HepG2 (cell line): ENCODE data around the gene ACD. TPM values are rescaled to one million over a fixed set of nuclear protein-coding genes. Genes with fewer than 3 reads are reported as not detected.
"Not testable (repeated sequence)": the region's sequence is repeated elsewhere in the genome, so short reads cannot be mapped to it uniquely, and the experiment has no call there.

Source experiments
- ATAC-seq: fragments of 200-7000 bp; cut with Tn5 transposase; 3 replicates; pipeline ENCODE4 v1.9.1; 2020; ENCODE audit warnings: mild to moderate bottlenecking, moderate library complexity
- BruUV-seq: library from RNA; stranded (reverse); fragments of 400-500 nt; replicated peaks from 2 replicates; lab custom pipeline; 2021; lab: Mats Ljungman, UMichigan
- CTCF ChIA-PET: fragments of 300-600 bp; formaldehyde crosslinking; extraction: SDS; loops from one replicate; lab custom pipeline; 2021; ENCODE audit warnings: low total read pairs, inconsistent platforms, low intra/inter-chr PET ratio; lab: Yijun Ruan, JAX
- POLR2A ChIA-PET: fragments of 350-600 bp; sonication (Branson Sonifier 250); formaldehyde crosslinking; loops from one replicate; lab custom pipeline; 2020; ENCODE audit warnings: antibody characterized with exemption, inconsistent platforms; lab: Yijun Ruan, JAX
- DNase-seq: peaks from one replicate; pipeline ENCODE4 v3.0.0-alpha.2; 2015; ENCODE audit warnings: low spot score
- FAIRE-seq: peaks from 3 replicates; lab custom pipeline; 2011; peaks lifted over from hg19 to GRCh38; lab: Jason Lieb, UNC
- H2AFZ ChIP-seq: one replicate; pipeline ENCODE4 v1.6.1; 2011; ENCODE audit warnings: low read length, inconsistent platforms
- H3K27ac ChIP-seq: fragments of 300-600 bp; 3 replicates; pipeline ENCODE4 v1.8.0; 2011; ENCODE audit warnings: mixed run types, mild to moderate bottlenecking, mixed read lengths, low read length, inconsistent platforms; ENCODE audit not compliant: insufficient read depth; ENCODE audit errors: extremely low read length
- H3K27me3 ChIP-seq, 2 experiments: fragments of 200-600 bp in 1 of 2; 2 replicates in 1 of 2; 3 replicates in 1 of 2; pipeline versions ENCODE4 v1.6.0 to v1.8.0; 2011; ENCODE audit warnings: low read length in 2 of 2, mild to moderate bottlenecking in 2 of 2, moderate library complexity in 2 of 2, inconsistent platforms in 1 of 2; ENCODE audit not compliant: insufficient read depth in 2 of 2, control insufficient read depth in 1 of 2
- H3K36me3 ChIP-seq, 2 experiments: fragments of 200-600 bp in 1 of 2; replicated peaks in 1 of 2; 2 replicates in 1 of 2; 3 replicates in 1 of 2; pipeline versions ENCODE4 v1.5.1 to v1.8.0; 2011; ENCODE audit warnings: low read length in 2 of 2, inconsistent platforms in 1 of 2; ENCODE audit not compliant: insufficient read depth in 2 of 2, control insufficient read depth in 1 of 2
- H3K4me1 ChIP-seq: 2 replicates; pipeline ENCODE4 v1.5.1; 2012; ENCODE audit warnings: low read length, inconsistent platforms; ENCODE audit not compliant: insufficient read depth
- H3K4me2 ChIP-seq: 2 replicates; pipeline ENCODE4 v1.6.0; 2011; ENCODE audit warnings: low read depth, low read length, inconsistent platforms
- H3K4me3 ChIP-seq, 3 experiments: fragments of 200-600 bp in 1 of 3; sonication (generic), shearing (Covaris generic) in 1 of 3; replicated peaks in 1 of 3; 2 replicates each; pipeline ENCODE4 v1.5.1; 2011 to 2016; ENCODE audit warnings: low read length in 3 of 3, inconsistent platforms in 2 of 3, low read depth in 2 of 3, mild to moderate bottlenecking in 2 of 3, control low read depth in 1 of 3, mixed read lengths in 1 of 3; ENCODE audit not compliant: insufficient read depth in 1 of 3
- H3K79me2 ChIP-seq: one replicate; pipeline ENCODE4 v1.6.1; 2011; ENCODE audit warnings: low read length, inconsistent platforms; ENCODE audit not compliant: insufficient read depth
- H3K9ac ChIP-seq: 2 replicates; pipeline ENCODE4 v1.6.0; 2011; ENCODE audit warnings: mild to moderate bottlenecking, low read depth, low read length, inconsistent platforms; ENCODE audit not compliant: insufficient read depth
- H3K9me3 ChIP-seq: 2 replicates; pipeline ENCODE4 v1.5.1; 2012; ENCODE audit warnings: mild to moderate bottlenecking, low read length
- H4K20me1 ChIP-seq: 2 replicates; pipeline ENCODE4 v1.6.0; 2011; ENCODE audit warnings: inconsistent platforms, mild to moderate bottlenecking, low read length, moderate library complexity; ENCODE audit not compliant: insufficient read depth
- ATM ChIP-seq: fragments of 450-650 bp; IDR thresholded peaks from 2 replicates; pipeline ENCODE4 v1.7.1; 2017; ENCODE audit warnings: mild to moderate bottlenecking, borderline replicate concordance
- CEBPB ChIP-seq: IDR thresholded peaks from 2 replicates; pipeline ENCODE4 v1.6.1; 2011; ENCODE audit warnings: low read depth, low read length, improper control_type of control experiment, borderline replicate concordance
- HOXA7 ChIP-seq: sonication (generic); formaldehyde crosslinking; IDR thresholded peaks from 2 replicates; pipeline ENCODE4 v1.8.1; 2022; ENCODE audit warnings: mild to moderate bottlenecking, missing genetic modification reagents, moderate library complexity
- MAF1 ChIP-seq: sonication (generic); formaldehyde crosslinking; IDR thresholded peaks from 2 replicates; pipeline ENCODE4 v1.5.0; 2020; ENCODE audit warnings: missing genetic modification reagents, borderline replicate concordance
- STAT5B ChIP-seq: sonication (generic); formaldehyde crosslinking; IDR thresholded peaks from 2 replicates; pipeline ENCODE4 v1.4.0; 2020; ENCODE audit warnings: missing genetic modification reagents
- ZNF3 ChIP-seq: IDR thresholded peaks from 2 replicates; pipeline ENCODE4 v1.7.0; 2017; ENCODE audit warnings: inconsistent platforms
- WGBS: methylation state at CpG from one replicate; pipeline ENCODE4 v1.1.6; 2017; ENCODE audit warnings: low lambda C conversion rate; 5-methylcytosine and 5-hydroxymethylcytosine counted together
- in situ Hi-C: cut with HindIII; loops from 2 replicates; pipeline ENCODE4 v1.10.0; 2017; ENCODE audit warnings: low pct_unique_long_range_greater_than_20kb; ENCODE audit not compliant: extremely low pct_ligation_motif_present
- intact Hi-C: fragments of 100-400 bp; cut with micrococcal nuclease; formaldehyde crosslinking; loops from one replicate; pipeline ENCODE4 v1.10.0; 2022; ENCODE audit not compliant: unreplicated experiment
- polyA plus RNA-seq, 8 experiments: library from polyadenylated mRNA; depleted of rRNA in 3 of 8; stranded (reverse) in 7 of 8; unstranded in 1 of 8; fragments of >200 nt; fragmentation: Illumina TruSeq in 4 of 8; extraction: Trizol in 4 of 8; gene quantifications; 2 replicates each; pipeline versions ENCODE4 v1.2.1 to v1.2.3, GENCODE V29; 2011 to 2016; ENCODE audit warnings: low read depth in 4 of 8, missing spikeins in 1 of 8, mixed read lengths in 1 of 8; ENCODE audit not compliant: insufficient read depth in 1 of 8
- total RNA-seq, 5 experiments: library from RNA; depleted of rRNA; stranded (reverse); fragments of >200 nt; fragmentation: Illumina TruSeq; extraction: Trizol; gene quantifications; 2 replicates each; pipeline ENCODE4 v1.2.3, GENCODE V29; 2016; ENCODE audit warnings: low read depth in 1 of 5

ACD gene
- total and polyA plus RNA-seq, 2 of the 13 experiments (the other 11 are each of a cell fraction or from before 2014, with no cell fraction given), result 32.6 to 38.3 TPM

DNA sequence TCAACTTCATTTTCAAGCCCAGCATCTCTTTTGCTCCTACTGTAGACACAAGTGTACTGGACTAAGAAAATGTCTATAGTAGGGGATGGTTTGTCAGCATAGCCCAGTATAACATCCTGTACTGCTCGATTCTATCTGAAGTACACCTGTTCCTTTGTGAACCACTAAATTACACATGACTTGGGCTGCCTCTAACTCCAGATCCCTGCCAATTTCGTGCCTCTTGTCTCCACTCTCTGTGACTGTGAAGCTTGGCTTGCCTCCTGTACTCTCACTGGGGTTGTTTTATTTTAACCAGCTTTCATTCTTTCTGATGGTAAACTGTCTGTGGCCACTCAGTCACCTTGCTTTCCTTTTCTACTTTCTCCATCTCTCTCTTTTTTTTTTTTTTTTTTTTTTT, 34.6 kb upstream of the ACD start:
- no peaks in the 10 kb centered on the region for H3K9me3 ChIP-seq
- whole genome bisulfite sequencing, result 86% methylated on average over 2 of the region's 2 CpGs
- peaks cover 0 to 2% of the 10 kb centered on the region in 2 experiments; a peak in 3 of 5 replicates for H3K36me3 ChIP-seq
- DNase-seq (no peak), ATAC-seq (no peak), FAIRE-seq (no peak)
- H3K4me1 ChIP-seq, result peaks cover 13% of the 10 kb centered on the region
- POLR2A ChIA-PET, result no interaction called here
- no peak overlapping the region for H3K9ac ChIP-seq
- H3K4me2 ChIP-seq, result no peak overlapping the region
- intact Hi-C loops, result no loop called here
- no peak overlapping the region for H3K27ac ChIP-seq
- CTCF ChIA-PET, result no interaction called here
- H3K4me3 ChIP-seq, result no peak overlapping the region
- H4K20me1 ChIP-seq, result no peaks in the 10 kb centered on the region
- no peak overlapping the region for H2AFZ ChIP-seq
- no TSS peak for BruUV-seq
- no peaks in the 10 kb centered on the region for H3K79me2 ChIP-seq
- TF ChIP-seq MAF1 (CRISPR knock-in tag) (no peak), ATM (no peak), ZNF3 (CRISPR knock-in tag) (no peak), HOXA7 (CRISPR knock-in tag) (no peak), STAT5B (no peak)
- TF ChIP-seq, all 625 proteins: peak for 0
- H3K27me3 ChIP-seq, result no peaks in the 10 kb centered on the region
- in situ Hi-C loops, result no loop called here

GRCh38 chr16:67693517-67694285, 33.6 kb upstream of the ACD start:
- H3K4me2 ChIP-seq, CTCF ChIA-PET, in situ Hi-C loops, ATAC-seq, H3K4me3 ChIP-seq, H3K27me3 ChIP-seq, H3K9ac ChIP-seq, BruUV-seq, DNase-seq, H3K9me3 ChIP-seq, H3K79me2 ChIP-seq, H3K27ac ChIP-seq, H3K36me3 ChIP-seq, intact Hi-C loops, H4K20me1 ChIP-seq, FAIRE-seq, POLR2A ChIA-PET, H2AFZ ChIP-seq: not testable (repeated sequence)
- 97% methylated on average over 8 of the region's 8 CpGs for WGBS
- H3K4me1 ChIP-seq, result peaks cover 13% of the 10 kb centered on the region
- peak; percentile 66 for TF ChIP-seq CEBPB
